Occipital lobe (tissue), 2 donors: Measurements from ENCODE around the gene IL18BP. TPM values are rescaled to one million over a fixed set of nuclear protein-coding genes. Genes with fewer than 3 reads are reported as not detected.

Experiments
- DNase-seq: peaks from one replicate; lab custom pipeline; 2025; lab: John Stamatoyannopoulos, UW
- total RNA-seq: library from RNA; depleted of rRNA; stranded (reverse); fragments of >200 nt; gene quantifications from one replicate; pipeline ENCODE4 v1.2.3, GENCODE V29; 2014

IL18BP gene
- 2.7 TPM for total RNA-seq

- DNase-seq, result no peak
These were observed at the start of gene IL18BP for GRCh38 chr11:71998649-71999310. IL18BP (plus strand) TSS chr11:71998909; CDS start chr11:71999985, 1,076 bp downstream.

GRCh38 chr11:71949034-71949433 lies 49.7 kb upstream of the IL18BP start:
- DNase-seq, result no peak

GRCh38 chr11:71951741-71952310 lies 46.9 kb upstream of the IL18BP start:
- DNase-seq, result no peak

- DNase-seq, result no peak
These were observed 42.7 kb upstream of the IL18BP start for GRCh38 chr11:71955898-71956456.

- no peak for DNase-seq
These were observed 36.2 kb upstream of the IL18BP start for GRCh38 chr11:71962428-71963038.

- DNase-seq, result no peak
These were observed 35.2 kb upstream of the IL18BP start for GRCh38 chr11:71963468-71963867.

GRCh38 chr11:71964641-71965040 lies 34.1 kb upstream of the IL18BP start:
- DNase-seq, result no peak

- DNase-seq, result no peak
These were observed 27.0 kb upstream of the IL18BP start for GRCh38 chr11:71971680-71972079.

- DNase-seq, result no peak
These were observed 22.2 kb upstream of the IL18BP start for GRCh38 chr11:71976551-71976950.

- no peak for DNase-seq
These were observed 21.6 kb upstream of the IL18BP start for GRCh38 chr11:71977090-71977489.

- peak; percentile 45 for DNase-seq
These were observed 20.8 kb upstream of the IL18BP start for GRCh38 chr11:71977743-71978418.

- no peak for DNase-seq
These were observed 19.6 kb upstream of the IL18BP start for GRCh38 chr11:71979094-71979493.

- DNase-seq, result no peak
These were observed 19.1 kb upstream of the IL18BP start for GRCh38 chr11:71979602-71980001.

- no peak for DNase-seq
These were observed 12.6 kb upstream of the IL18BP start for GRCh38 chr11:71986131-71986530.

GRCh38 chr11:71987521-71987920 lies 11.2 kb upstream of the IL18BP start:
- no peak for DNase-seq

GRCh38 chr11:71988050-71988449 lies 10.7 kb upstream of the IL18BP start:
- DNase-seq, result no peak

GRCh38 chr11:71990701-71991100 lies 8.0 kb upstream of the IL18BP start:
- DNase-seq, result no peak

- DNase-seq, result no peak
These were observed 7.2 kb upstream of the IL18BP start for GRCh38 chr11:71991494-71991893.

- no peak for DNase-seq
These were observed 6.5 kb upstream of the IL18BP start for GRCh38 chr11:71992136-71992730.

GRCh38 chr11:71994786-71995185 lies 3.9 kb upstream of the IL18BP start:
- no peak for DNase-seq

GRCh38 chr11:71995726-71996291 lies 2.9 kb upstream of the IL18BP start:
- DNase-seq, result no peak
